GM18868 (cell line): Measurements from ENCODE around the gene EML3.
"Not testable (repeated sequence)": the region's sequence is repeated elsewhere in the genome, so short reads cannot be mapped to it uniquely, and the experiment has no call there.

ENCODE experiments used
- ATAC-seq: cut with Tn5 transposase; IDR thresholded peaks from one replicate; pipeline ENCODE4 v1.9.1; 2021; ENCODE audit warnings: mild to moderate bottlenecking, moderate library complexity; ENCODE audit not compliant: unreplicated experiment

EML3 gene, protein sequence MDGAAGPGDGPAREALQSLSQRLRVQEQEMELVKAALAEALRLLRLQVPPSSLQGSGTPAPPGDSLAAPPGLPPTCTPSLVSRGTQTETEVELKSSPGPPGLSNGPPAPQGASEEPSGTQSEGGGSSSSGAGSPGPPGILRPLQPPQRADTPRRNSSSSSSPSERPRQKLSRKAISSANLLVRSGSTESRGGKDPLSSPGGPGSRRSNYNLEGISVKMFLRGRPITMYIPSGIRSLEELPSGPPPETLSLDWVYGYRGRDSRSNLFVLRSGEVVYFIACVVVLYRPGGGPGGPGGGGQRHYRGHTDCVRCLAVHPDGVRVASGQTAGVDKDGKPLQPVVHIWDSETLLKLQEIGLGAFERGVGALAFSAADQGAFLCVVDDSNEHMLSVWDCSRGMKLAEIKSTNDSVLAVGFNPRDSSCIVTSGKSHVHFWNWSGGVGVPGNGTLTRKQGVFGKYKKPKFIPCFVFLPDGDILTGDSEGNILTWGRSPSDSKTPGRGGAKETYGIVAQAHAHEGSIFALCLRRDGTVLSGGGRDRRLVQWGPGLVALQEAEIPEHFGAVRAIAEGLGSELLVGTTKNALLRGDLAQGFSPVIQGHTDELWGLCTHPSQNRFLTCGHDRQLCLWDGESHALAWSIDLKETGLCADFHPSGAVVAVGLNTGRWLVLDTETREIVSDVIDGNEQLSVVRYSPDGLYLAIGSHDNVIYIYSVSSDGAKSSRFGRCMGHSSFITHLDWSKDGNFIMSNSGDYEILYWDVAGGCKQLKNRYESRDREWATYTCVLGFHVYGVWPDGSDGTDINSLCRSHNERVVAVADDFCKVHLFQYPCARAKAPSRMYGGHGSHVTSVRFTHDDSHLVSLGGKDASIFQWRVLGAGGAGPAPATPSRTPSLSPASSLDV

GRCh38 chr11:62612366-62613290 lies at the start of gene EML3, which contains the start of gene ROM1:
EML3 (minus strand) TSS chr11:62612775; CDS start chr11:62612457, 318 bp downstream.
ROM1 (plus strand) TSS chr11:62613257; CDS start chr11:62613282, 25 bp downstream.
- peak; percentile 76 for ATAC-seq

DNA sequence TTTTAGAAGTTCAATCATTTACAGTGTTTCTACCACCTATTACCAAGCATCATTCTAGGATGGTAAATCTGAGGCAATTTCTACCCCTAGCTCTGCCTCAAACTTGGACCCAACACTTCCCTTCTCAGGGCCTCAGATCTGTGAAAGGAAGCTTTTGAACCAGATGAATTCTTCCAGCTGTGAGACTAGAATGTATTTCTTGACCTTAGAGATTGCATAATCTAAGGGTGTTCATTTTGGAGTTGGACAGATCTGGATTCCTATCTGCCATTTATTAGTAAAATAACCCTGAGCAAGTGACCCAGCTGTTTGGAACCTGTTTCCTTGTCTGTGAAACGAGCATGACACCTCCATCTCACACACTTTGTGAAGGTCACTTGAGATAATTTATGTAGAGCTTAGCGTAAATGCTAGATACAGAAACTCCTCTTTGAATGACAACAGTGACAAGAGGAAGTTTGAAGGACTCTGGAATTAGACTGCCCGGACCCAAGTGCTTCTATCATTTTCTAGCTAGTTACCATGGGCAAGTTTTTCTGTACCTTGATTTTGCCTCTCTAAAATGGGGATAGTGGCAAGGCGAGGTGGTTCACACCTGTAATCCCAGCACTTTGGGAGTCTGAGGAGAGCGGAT lies 44.3 kb upstream of the EML3 start:
- ATAC-seq: no peak

GRCh38 chr11:62654297-62654696 lies 41.7 kb upstream of the EML3 start:
- no peak for ATAC-seq

- ATAC-seq: no peak
Observed at GRCh38 chr11:62652161-62653006, 39.8 kb upstream of the EML3 start.

DNA sequence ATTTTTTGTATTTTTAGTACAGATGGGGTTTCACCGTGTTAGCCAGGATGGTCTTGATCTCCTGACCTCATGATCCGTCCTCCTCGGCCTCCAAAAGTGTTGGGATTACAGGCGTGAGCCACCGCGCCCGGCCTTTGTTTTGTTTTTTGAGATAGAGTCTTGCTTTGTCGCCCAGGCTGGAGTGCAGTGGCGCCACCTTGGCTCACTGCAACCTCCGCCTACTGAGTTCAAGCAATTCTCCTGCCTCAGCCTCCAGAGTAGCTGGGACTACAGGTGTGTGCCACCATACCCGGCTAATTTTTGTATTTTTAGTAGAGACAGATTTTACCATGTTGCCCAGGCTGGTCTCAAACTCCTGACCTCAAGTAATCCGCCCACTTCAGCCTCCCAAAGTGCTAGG lies 37.7 kb upstream of the EML3 start:
- ATAC-seq: not testable (repeated sequence)

DNA sequence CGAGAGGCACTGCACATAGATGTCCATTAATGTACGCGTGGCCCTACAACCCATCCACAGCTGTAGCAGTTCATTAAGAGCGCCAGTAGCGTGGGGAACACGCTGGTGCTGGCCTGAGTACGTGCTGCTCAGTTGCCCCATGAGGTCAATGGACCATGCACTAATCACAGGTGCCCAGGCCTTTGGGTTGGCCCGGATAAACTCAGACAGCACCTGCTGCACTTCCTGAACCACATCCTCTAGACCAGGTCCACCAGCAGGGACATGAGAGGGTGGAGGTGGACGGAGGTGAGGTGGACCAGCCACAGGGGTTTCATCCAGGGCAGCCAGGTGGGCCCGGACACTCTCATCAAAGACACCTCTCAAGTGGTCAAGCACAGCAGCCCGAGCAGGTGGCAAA lies 36.9 kb upstream of the EML3 start:
- no peak for ATAC-seq

DNA sequence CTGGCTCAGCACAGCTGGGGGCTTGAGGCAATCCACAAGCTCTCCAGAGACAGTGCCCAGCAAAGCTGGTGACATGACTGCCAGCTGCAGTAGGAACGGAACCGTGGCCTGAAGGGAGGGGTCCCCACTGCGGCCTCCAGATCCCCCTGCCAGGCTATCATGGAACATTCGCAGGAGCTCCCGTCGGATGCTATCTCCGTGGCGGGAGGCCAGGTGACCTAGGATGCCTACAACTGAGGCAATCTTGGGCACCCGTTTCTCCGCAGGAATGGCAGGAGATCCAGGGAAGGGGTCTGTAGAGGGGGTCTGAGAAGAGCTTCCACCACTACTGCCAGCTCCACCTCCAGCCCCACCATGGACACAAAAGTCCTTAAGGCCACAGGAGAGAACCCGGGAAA lies 36.4 kb upstream of the EML3 start:
- no peak for ATAC-seq

DNA sequence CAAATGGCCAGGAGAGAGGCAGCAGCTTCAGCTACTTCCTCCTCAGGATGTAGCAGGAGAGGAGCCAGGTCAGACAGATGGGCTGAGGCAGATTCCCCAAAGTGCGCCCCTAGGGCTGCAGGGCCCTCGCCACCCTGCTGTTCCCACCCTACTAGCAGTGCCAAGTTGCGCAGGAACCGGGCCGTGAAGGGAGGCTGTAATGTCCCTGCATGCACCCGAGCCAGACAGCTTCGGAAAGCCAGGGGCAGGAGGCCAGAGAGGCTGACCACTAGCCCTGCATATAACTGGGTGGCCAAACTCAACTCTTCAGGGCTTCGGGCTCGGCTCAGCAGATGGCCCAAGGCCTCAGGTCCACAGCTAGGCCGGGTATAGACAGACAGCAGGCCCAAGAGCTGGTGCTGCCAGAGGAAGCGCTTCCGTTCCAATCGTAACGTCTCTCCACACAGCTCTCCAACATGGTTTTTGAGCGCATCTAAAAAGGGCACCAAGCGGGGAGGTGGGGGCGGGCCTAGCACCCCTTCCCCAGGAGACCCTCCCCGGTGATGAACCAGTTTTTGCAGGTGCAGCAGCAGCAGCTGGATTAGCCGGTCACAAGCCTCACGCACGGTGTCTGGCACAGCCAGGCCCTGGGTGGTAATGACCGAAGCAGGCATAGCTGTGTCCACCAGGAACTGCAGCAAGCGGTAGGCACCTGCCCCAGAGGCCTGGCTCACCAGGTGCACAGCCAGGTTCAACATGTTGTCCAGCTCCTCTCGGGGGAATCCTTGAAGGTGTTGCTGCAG lies 35.8 kb upstream of the EML3 start:
- ATAC-seq: no peak

- no peak for ATAC-seq
Observed at GRCh38 chr11:62647609-62648005, 35.0 kb upstream of the EML3 start.

GRCh38 chr11:62646825-62647608 lies 34.4 kb upstream of the EML3 start:
- no peak for ATAC-seq

GRCh38 chr11:62645946-62646824 lies 33.6 kb upstream of the EML3 start, which contains the start of gene GANAB:
GANAB (minus strand) TSS chr11:62646613; CDS start chr11:62646599, 14 bp downstream.
- ATAC-seq: peak; percentile 92

GRCh38 chr11:62645671-62645945 lies 33.0 kb upstream of the EML3 start:
- no peak for ATAC-seq

DNA sequence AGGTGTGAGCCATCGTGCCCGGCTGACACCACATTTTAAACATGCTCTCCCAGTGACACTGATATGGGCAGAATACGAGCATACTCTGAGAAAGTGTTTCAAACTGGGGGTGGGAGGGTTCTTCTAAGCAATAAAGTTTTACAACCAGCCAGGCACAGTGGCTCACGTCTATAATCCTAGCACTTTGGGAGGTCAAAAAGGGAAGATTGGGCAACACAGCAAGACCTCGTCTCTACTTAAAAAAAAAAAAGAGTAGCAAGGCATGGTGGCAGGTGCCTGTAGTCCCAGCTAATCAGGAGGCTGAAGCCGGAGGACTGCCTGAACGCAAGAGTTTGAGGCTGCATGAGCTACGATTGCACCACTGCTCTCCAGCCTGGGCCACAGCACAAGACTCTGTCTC lies 31.6 kb upstream of the EML3 start:
- no peak for ATAC-seq

DNA sequence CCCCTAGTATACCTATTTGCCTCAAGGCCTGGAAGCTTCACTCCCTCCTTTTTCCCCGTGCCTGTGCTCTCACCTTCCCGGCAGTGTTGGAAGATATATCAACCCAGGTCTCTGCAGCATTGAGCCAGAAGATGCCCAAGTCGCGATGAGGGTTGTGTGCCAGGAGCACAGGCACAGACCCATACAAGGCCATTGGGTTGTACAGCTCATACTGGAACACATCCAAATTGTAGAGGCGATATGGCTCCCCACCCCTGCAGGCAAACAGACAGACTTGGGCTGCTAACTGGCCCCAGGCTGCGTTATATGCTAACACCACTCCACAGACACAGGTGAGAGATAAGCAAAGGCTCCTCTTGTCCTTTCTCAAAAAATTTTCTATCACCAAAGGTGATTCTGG lies 19.9 kb upstream of the EML3 start:
- ATAC-seq: no peak

GRCh38 chr11:62627713-62628112 lies 15.1 kb upstream of the EML3 start:
- no peak for ATAC-seq

DNA sequence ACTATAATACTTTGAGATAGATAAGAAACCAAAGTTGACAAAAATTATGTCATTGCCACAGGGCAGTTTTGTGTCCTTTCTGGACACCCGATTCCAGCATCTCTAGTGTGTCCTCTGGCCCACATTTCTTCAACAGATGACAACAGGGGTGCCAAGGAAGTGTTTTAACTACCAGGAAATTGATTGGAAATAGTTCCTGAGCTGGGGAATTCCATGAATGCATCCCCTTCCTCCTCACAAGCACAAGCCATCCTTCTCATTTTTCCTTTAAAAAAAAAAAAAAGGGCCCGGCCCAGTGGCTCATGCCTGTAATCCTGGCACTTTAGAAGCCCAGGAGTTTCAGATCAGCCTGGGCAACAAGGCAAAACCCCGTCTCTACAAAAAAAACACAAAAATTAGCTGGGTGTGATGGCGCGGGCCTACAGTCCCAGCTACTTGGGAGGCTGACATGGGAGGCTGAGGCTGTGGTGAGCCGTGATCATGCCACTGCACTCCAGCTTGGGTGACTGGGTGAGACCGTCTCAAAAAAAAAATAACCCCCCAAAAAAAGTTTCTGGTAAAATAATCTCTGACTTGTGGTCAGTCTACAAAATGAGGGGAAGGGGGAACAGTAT lies 10.0 kb upstream of the EML3 start:
- ATAC-seq: no peak
